Heart right ventricle (tissue), 16 donors: ENCODE measurements around the gene FOXJ3. TPM values are rescaled to one million over a fixed set of nuclear protein-coding genes. Genes with fewer than 3 reads are reported as not detected.
A peak's percentile ranks its signal among the peaks of the same experiment; 100 is the strongest.

Source experiments
- ATAC-seq, 8 donors: fragments of 200-7000 bp; cut with Tn5 transposase; one replicate each; pipeline ENCODE4 v1.9.1; 2020; ENCODE audit warnings: mild to moderate bottlenecking in 8 of 8, moderate library complexity in 8 of 8, moderate number of reproducible peaks in 1 of 8
- DNase-seq, 2 donors: peaks; one replicate each; pipeline ENCODE4 v3.0.0-alpha.2; 2020
- H3K27ac ChIP-seq, 10 donors: fragments of 200-600 bp; sonication (generic) in 2 of 10; one replicate each; pipeline versions ENCODE4 v1.5.0 to v1.8.0; 2020 to 2022; ENCODE audit warnings: mild to moderate bottlenecking in 3 of 10
- H3K27me3 ChIP-seq, 7 donors: fragments of 200-600 bp; one replicate each; pipeline ENCODE4 v1.8.0; 2021 to 2022; ENCODE audit warnings: mild to moderate bottlenecking in 2 of 7
- H3K36me3 ChIP-seq, 9 donors: fragments of 200-600 bp; sonication (generic) in 1 of 9; one replicate each; pipeline versions ENCODE4 v1.5.0 to v1.8.0; 2020 to 2022; ENCODE audit warnings: mild to moderate bottlenecking in 2 of 9
- H3K4me1 ChIP-seq, 9 donors: fragments of 200-600 bp; sonication (generic) in 1 of 9; one replicate each; pipeline versions ENCODE4 v1.5.0 to v1.8.0; 2020 to 2022; ENCODE audit warnings: mild to moderate bottlenecking in 4 of 9
- H3K4me3 ChIP-seq, 10 donors: fragments of 200-600 bp; sonication (generic) in 2 of 10; one replicate each; pipeline versions ENCODE4 v1.5.0 to v1.8.0; 2020 to 2022; ENCODE audit warnings: mild to moderate bottlenecking in 7 of 10, moderate library complexity in 2 of 10
- H3K9me3 ChIP-seq, 11 donors: fragments of 200-600 bp in 10 of 11; sonication (generic) in 2 of 11; one replicate each; pipeline versions ENCODE4 v1.5.0 to v1.8.0; 2013 to 2022; ENCODE audit warnings: mild to moderate bottlenecking in 2 of 11, control low read depth in 1 of 11, moderate library complexity in 1 of 11
- WGBS, 2 donors: extraction: QIAGEN DNeasy Blood & Tissue Kit; methylation state at CpG; one replicate each; pipeline ENCODE4 v1.1.7; 2013; ENCODE audit warnings: inconsistent platforms in 1 of 2; 5-methylcytosine and 5-hydroxymethylcytosine counted together
- intact Hi-C, 10 donors: fragments of 100-400 bp; cut with DNase I; formaldehyde crosslinking; loops; one replicate each; pipeline versions ENCODE4 v1.11.1 to v1.14.2; 2022
- polyA plus RNA-seq, 2 donors: library from polyadenylated mRNA; stranded (reverse); fragments of 200-250 nt; gene quantifications; one replicate each; pipeline ENCODE4 v1.2.3, GENCODE V29; 2013
- total RNA-seq, 10 donors: library from RNA; stranded (reverse); fragmentation: NEBNext Ultra II Directional in 3 of 10; extraction: Animal tissue kit (Norgen Biotek cat#: 25700) in 3 of 10; gene quantifications; one replicate each; pipeline versions ENCODE4 v1.2.1 to v1.2.4, GENCODE V29; 2021 to 2023
- TF ChIP-seq, protein P1 (sequence below), 9 donors: fragments of 200-600 bp; sonication (generic) in 2 of 9; IDR thresholded peaks; one replicate each; pipeline versions ENCODE4 v1.5.0 to v1.8.0; 2021 to 2022; ENCODE audit warnings: antibody characterized with exemption in 9 of 9, mild to moderate bottlenecking in 5 of 9, moderate library complexity in 1 of 9
- donor health status: Arrhythmogenic right ventricular cardiomyopathy.
- donor health status: ischemic (EF 13 %, LVEDD 7.1; RV severe dilation, severe dysfunction).
- donor health status: healthy with polysubstance abuse.
- donor health status: DM: no; HTN: yes; CAD: no.
- donor health status: DM: no; HTN: no; CAD: no.
- donor health status: ischemic (EF 25% LVEDD 6.9; RV normal size, moderate dysfunction).
- donor health status: ischemic (EF 25% LVEDD 5.7; RV mildly dilated, moderate dysfunction).
- donor health status: healthy.
- donor health status: DM: yes; HTN: yes; CAD: no.
- donor health status: Ischemic cardiomyopathy.
- donor health status: ischemic (EF 35%, LVEDD 5.7; RV mildly dilated, moderate dysfunction).
- donor health status: nonischemic (EF 11% LVEDD 7.7; RV severe dilation, severe dysfunction).
- donor health status: DM: yes; HTN: yes; CAD: no.
- donor health status: PGD.
- donor health status: ischemic (EF 29% LVEDD 5.4; RV normal size, mild dysfunction).
- donor health status: nonischemic (EF 23%, LVEDD 6.1; RV moderate dilation, normal function).

Gene FOXJ3
- total and polyA plus RNA-seq, 12 donors = 9.6 to 50.0 (median 40.7) TPM

DNA sequence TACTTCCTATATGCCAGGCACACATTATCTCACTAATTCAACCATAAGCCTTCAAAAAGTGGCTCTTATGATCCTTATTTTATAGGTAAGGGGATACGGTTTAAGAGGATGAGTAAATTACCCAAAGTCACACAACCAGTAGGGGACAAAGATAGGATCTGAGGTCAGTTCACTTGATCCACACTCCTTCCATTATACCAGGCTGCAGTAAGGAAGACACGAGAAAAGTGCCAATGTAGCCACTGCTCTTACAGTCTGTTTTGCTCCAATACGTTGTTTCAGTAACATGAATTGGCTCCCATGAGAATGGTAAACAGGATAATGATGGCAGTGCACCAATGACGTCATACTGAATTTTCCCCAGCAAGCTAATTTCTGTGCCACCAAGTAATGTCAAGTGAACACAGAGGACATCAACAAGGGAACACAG lies 155.1 kb downstream of the FOXJ3 start:
- Histone ChIP-seq H3K9me3 (no peaks in the 10 kb centered on the region), H3K27me3 (no peaks in the 10 kb centered on the region), H3K4me3 (no peak overlapping the region), H3K36me3 (peaks cover 0 to 72% (median 5%) of the 10 kb centered on the region in 9 donors), H3K4me1 (peaks cover 0 to 34% (median 20%) of the 10 kb centered on the region in 9 donors), H3K27ac (peak overlapping the region in 1 of 10 donors; percentile 20)
- intact Hi-C loops = loop anchor here in 8 of 10 donors (5.0 to 10.0 kb wide), 11 partner anchors 145 to 605 kb away; partner anchors contain the start of genes FOXJ3 (in 5 of the 8) and CCDC30 (in 1 of the 8)
- 75 to 76% methylated on average over 4 of the region's 4 CpGs for WGBS, 2 donors
- no peak for DNase-seq
- TF ChIP-seq, protein P1, sequence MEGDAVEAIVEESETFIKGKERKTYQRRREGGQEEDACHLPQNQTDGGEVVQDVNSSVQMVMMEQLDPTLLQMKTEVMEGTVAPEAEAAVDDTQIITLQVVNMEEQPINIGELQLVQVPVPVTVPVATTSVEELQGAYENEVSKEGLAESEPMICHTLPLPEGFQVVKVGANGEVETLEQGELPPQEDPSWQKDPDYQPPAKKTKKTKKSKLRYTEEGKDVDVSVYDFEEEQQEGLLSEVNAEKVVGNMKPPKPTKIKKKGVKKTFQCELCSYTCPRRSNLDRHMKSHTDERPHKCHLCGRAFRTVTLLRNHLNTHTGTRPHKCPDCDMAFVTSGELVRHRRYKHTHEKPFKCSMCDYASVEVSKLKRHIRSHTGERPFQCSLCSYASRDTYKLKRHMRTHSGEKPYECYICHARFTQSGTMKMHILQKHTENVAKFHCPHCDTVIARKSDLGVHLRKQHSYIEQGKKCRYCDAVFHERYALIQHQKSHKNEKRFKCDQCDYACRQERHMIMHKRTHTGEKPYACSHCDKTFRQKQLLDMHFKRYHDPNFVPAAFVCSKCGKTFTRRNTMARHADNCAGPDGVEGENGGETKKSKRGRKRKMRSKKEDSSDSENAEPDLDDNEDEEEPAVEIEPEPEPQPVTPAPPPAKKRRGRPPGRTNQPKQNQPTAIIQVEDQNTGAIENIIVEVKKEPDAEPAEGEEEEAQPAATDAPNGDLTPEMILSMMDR (IDR thresholded peaks at IDR 0.05) = no peak
- ATAC-seq = no peak

DNA sequence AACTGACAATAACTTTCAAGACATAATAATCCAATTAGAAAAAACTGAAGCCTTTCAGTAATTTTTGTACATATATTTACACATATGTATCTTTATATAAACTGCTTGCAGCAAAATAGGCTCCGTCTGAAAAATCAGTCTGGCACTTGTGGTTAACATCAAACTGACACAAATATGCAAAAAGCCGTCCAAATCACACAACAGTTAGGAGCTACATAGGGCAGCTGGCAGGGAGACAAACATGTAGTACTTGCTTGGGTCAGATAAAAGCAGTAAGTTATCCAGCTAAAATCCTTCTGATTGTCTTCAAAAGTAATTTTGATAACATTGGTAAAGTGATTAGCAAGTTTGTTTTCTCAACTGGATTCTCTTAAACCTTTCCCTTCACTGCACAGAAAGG lies 155.8 kb downstream of the FOXJ3 start:
- Histone ChIP-seq H3K4me3 (no peak overlapping the region), H3K36me3 (peaks cover 0 to 66% (median 0%) of the 10 kb centered on the region in 9 donors), H3K9me3 (no peaks in the 10 kb centered on the region), H3K27ac (peak overlapping the region in 1 of 10 donors; percentile 20), H3K4me1 (peaks cover 0 to 34% (median 20%) of the 10 kb centered on the region in 9 donors), H3K27me3 (no peaks in the 10 kb centered on the region)
- ATAC-seq (no peak), DNase-seq (no peak)
- intact Hi-C loops = loop anchor here in 8 of 10 donors (5.0 to 10.0 kb wide), 11 partner anchors 144 to 604 kb away; partner anchors contain the start of genes FOXJ3 (in 5 of the 8) and CCDC30 (in 1 of the 8)
- WGBS, 2 donors = 17 to 27% methylated on average over 2 of the region's 2 CpGs
- TF ChIP-seq, protein P1 (IDR thresholded peaks at IDR 0.05) = no peak

DNA sequence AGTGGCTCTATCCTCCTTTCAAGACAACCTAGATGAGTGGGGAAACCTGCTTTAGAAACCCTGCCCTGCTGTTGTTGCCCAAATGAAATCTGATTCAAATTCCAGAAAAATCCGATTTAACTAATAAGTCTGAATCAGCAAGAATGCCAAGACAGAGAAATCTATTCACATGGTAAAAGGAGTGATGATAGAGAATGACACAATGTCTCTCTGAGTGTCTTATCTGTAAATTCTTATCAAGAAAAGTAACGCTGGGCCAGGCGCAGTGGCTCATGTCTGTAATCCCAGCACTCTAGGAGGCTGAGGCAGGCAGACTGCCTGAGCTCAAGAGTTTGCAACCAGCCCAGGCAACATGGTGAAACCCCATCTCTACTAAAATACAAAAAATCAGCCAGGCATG lies 156.8 kb downstream of the FOXJ3 start:
- no peaks in the 10 kb centered on the region for H3K27me3 ChIP-seq
- ATAC-seq (peak in 1 of 8 donors; percentile 23), DNase-seq (no peak)
- H3K36me3 ChIP-seq = peaks cover 0 to 56% (median 0%) of the 10 kb centered on the region in 9 donors
- intact Hi-C loops = loop anchor here in 8 of 10 donors (5.0 to 10.0 kb wide), 11 partner anchors 143 to 603 kb away; partner anchors contain the start of genes FOXJ3 (in 5 of the 8) and CCDC30 (in 1 of the 8)
- peaks cover 5 to 44% (median 28%) of the 10 kb centered on the region in 9 donors for H3K4me1 ChIP-seq
- no peaks in the 10 kb centered on the region for H3K9me3 ChIP-seq
- H3K4me3 ChIP-seq = no peak overlapping the region
- TF ChIP-seq, protein P1 (IDR thresholded peaks at IDR 0.05) = no peak
- 44 to 50% methylated on average over 3 of the region's 3 CpGs for WGBS, 2 donors
- peak overlapping the region in 2 of 10 donors; percentile 2 to 36 for H3K27ac ChIP-seq

DNA sequence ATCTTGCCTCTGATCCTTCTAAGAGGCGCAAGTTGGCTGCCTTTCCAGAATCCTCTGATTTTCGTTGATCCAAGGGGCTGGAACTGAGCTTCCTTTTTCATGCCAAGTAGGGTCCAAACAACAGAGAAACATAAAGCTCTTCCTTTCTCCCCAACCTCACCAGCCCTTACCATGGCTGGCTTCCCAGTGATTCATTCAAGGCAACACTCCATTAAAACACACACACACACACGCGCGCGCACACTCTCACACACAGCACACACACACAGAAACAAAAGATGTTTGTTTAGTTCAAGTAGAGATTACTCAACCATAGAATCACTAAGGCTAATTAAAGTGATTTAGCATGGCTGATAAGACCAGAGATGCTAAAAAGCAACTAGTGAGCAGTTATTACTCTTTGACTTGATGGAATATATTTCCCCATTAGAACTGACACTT lies 157.5 kb downstream of the FOXJ3 start:
- Histone ChIP-seq H3K27me3 (no peaks in the 10 kb centered on the region), H3K36me3 (peaks cover 0 to 53% (median 0%) of the 10 kb centered on the region in 9 donors), H3K4me3 (no peak overlapping the region), H3K27ac (peak overlapping the region in 2 of 10 donors; percentile 2 to 41), H3K9me3 (no peaks in the 10 kb centered on the region), H3K4me1 (peaks cover 5 to 51% (median 35%) of the 10 kb centered on the region in 9 donors)
- DNase-seq (no peak), ATAC-seq (no peak)
- TF ChIP-seq, protein P1 (IDR thresholded peaks at IDR 0.05) = no peak
- 69 to 71% methylated on average over 6 of the region's 6 CpGs for WGBS, 2 donors
- intact Hi-C loops = loop anchor here in 8 of 10 donors (5.0 to 10.0 kb wide), 11 partner anchors 143 to 603 kb away; partner anchors contain the start of genes FOXJ3 (in 5 of the 8) and CCDC30 (in 1 of the 8)
